KOPT-K1 (cell line): ENCODE results near the gene NTN3.
A peak's percentile ranks its signal among the peaks of the same experiment; 100 is the strongest.
"Not testable (repeated sequence)": the region's sequence is repeated elsewhere in the genome, so short reads cannot be mapped to it uniquely, and the experiment has no call there.

Experiments
- H3K27ac ChIP-seq: fragments of 200-600 bp; sonication (generic); 2 replicates; pipeline ENCODE4 v1.5.1; 2016; ENCODE audit warnings: antibody characterized with exemption, mild to moderate bottlenecking, low read depth, low read length; ENCODE audit not compliant: poor library complexity, severe bottlenecking
- H3K36me3 ChIP-seq: fragments of 200-600 bp; sonication (generic); 2 replicates; pipeline ENCODE4 v1.5.1; 2017; ENCODE audit warnings: antibody characterized with exemption, mild to moderate bottlenecking, low read length, moderate library complexity; ENCODE audit not compliant: insufficient read depth
- H3K9me3 ChIP-seq: fragments of 200-600 bp; sonication (generic); 2 replicates; pipeline ENCODE4 v1.5.1; 2017; ENCODE audit warnings: antibody characterized with exemption, low read length, mild to moderate bottlenecking; ENCODE audit not compliant: insufficient read depth, poor library complexity, severe bottlenecking

Gene NTN3

GRCh38 chr16:2475413-2476344 lies 4.6 kb downstream of the NTN3 start:
- no peaks in the 10 kb centered on the region for H3K9me3 ChIP-seq
- peak overlapping the region; percentile 62 for H3K27ac ChIP-seq
- no peaks in the 10 kb centered on the region for H3K36me3 ChIP-seq

- no peaks in the 10 kb centered on the region for H3K36me3 ChIP-seq
- no peak overlapping the region for H3K27ac ChIP-seq
- H3K9me3 ChIP-seq: no peaks in the 10 kb centered on the region
Measured at GRCh38 chr16:2476345-2476720, 5.2 kb downstream of the NTN3 start.

GRCh38 chr16:2476741-2477140 lies 5.6 kb downstream of the NTN3 start:
- Histone ChIP-seq H3K36me3 (no peaks in the 10 kb centered on the region), H3K27ac (no peak overlapping the region), H3K9me3 (no peaks in the 10 kb centered on the region)

GRCh38 chr16:2477327-2477726 lies 6.2 kb downstream of the NTN3 start:
- Histone ChIP-seq H3K27ac (no peak overlapping the region), H3K9me3 (no peaks in the 10 kb centered on the region), H3K36me3 (no peaks in the 10 kb centered on the region)

- Histone ChIP-seq H3K9me3 (no peaks in the 10 kb centered on the region), H3K27ac (no peak overlapping the region), H3K36me3 (no peaks in the 10 kb centered on the region)
Measured at GRCh38 chr16:2478279-2478678, 7.2 kb downstream of the NTN3 start.

- not testable (repeated sequence) for H3K27ac ChIP-seq, H3K9me3 ChIP-seq, H3K36me3 ChIP-seq
Measured at GRCh38 chr16:2479996-2480395, 8.9 kb downstream of the NTN3 start.

- Histone ChIP-seq H3K27ac (no peak overlapping the region), H3K9me3 (no peaks in the 10 kb centered on the region), H3K36me3 (no peaks in the 10 kb centered on the region)
Measured at GRCh38 chr16:2480948-2481347, 9.9 kb downstream of the NTN3 start.

- H3K27ac ChIP-seq: no peak overlapping the region
Measured at GRCh38 chr16:2481676-2482075, 10.6 kb downstream of the NTN3 start.

GRCh38 chr16:2482249-2482648 lies 11.2 kb downstream of the NTN3 start:
- Histone ChIP-seq H3K36me3 (no peaks in the 10 kb centered on the region), H3K27ac (no peak overlapping the region), H3K9me3 (no peaks in the 10 kb centered on the region)

More at GRCh38 chr16:2481676-2482075, 10.6 kb downstream of the NTN3 start:
- Histone ChIP-seq H3K36me3 (no peaks in the 10 kb centered on the region), H3K9me3 (no peaks in the 10 kb centered on the region)

- Histone ChIP-seq H3K27ac (no peak overlapping the region), H3K9me3 (no peaks in the 10 kb centered on the region), H3K36me3 (no peaks in the 10 kb centered on the region)
Measured at GRCh38 chr16:2482708-2483534, 11.8 kb downstream of the NTN3 start.

- Histone ChIP-seq H3K36me3 (no peaks in the 10 kb centered on the region), H3K27ac (no peak overlapping the region), H3K9me3 (no peaks in the 10 kb centered on the region)
Measured at GRCh38 chr16:2483939-2484897, 13.1 kb downstream of the NTN3 start.

GRCh38 chr16:2484898-2485508 lies 13.9 kb downstream of the NTN3 start:
- no peaks in the 10 kb centered on the region for H3K9me3 ChIP-seq
- H3K27ac ChIP-seq: no peak overlapping the region
- H3K36me3 ChIP-seq: no peaks in the 10 kb centered on the region

- H3K27ac ChIP-seq: no peak overlapping the region
- no peaks in the 10 kb centered on the region for H3K36me3 ChIP-seq
- H3K9me3 ChIP-seq: no peaks in the 10 kb centered on the region
Measured at GRCh38 chr16:2485811-2486507, 14.9 kb downstream of the NTN3 start.
